ENCODE data around the gene CD274.

CD274 gene

GRCh38 chr9:5511476-5511875 is 61.1 kb downstream of the CD274 start:
- H3K27ac ChIP-seq, result peak overlapping the region; percentile 60 to 69
- DNase-seq, result no peak
- H3K4me3 ChIP-seq, result no peak overlapping the region
- H3K9me3 ChIP-seq, result no peaks in the 10 kb centered on the region
- intact Hi-C loops (cut with DNase I; ENCODE audit: low total_unique reads), result no loop called here
- no peaks in the 10 kb centered on the region for H3K27me3 ChIP-seq
- H3K36me3 ChIP-seq, result no peaks in the 10 kb centered on the region
- peaks cover 0 to 30% (median 12%) of the 10 kb centered on the region in 4 donors for H3K4me1 ChIP-seq
- TF ChIP-seq CTCF (IDR thresholded peaks at IDR 0.05), result no peak

GRCh38 chr9:5511935-5512580 is 61.7 kb downstream of the CD274 start:
- no peak for DNase-seq
- no peak overlapping the region for H3K4me3 ChIP-seq
- TF ChIP-seq CTCF (IDR thresholded peaks at IDR 0.05), result no peak
- peaks cover 0 to 30% (median 12%) of the 10 kb centered on the region in 4 donors for H3K4me1 ChIP-seq
- H3K27ac ChIP-seq, result no peak overlapping the region
- no peaks in the 10 kb centered on the region for H3K9me3 ChIP-seq
- H3K36me3 ChIP-seq, result no peaks in the 10 kb centered on the region
- no peaks in the 10 kb centered on the region for H3K27me3 ChIP-seq
- intact Hi-C loops (cut with DNase I; ENCODE audit: low total_unique reads), result no loop called here

GRCh38 chr9:5512658-5513452 is 62.5 kb downstream of the CD274 start:
- no peaks in the 10 kb centered on the region for H3K9me3 ChIP-seq
- no peak overlapping the region for H3K27ac ChIP-seq
- no peak for TF ChIP-seq CTCF (IDR thresholded peaks at IDR 0.05)
- no peaks in the 10 kb centered on the region for H3K36me3 ChIP-seq
- H3K4me3 ChIP-seq, result no peak overlapping the region
- peaks cover 0 to 34% (median 13%) of the 10 kb centered on the region in 4 donors for H3K4me1 ChIP-seq
- DNase-seq, result no peak
- intact Hi-C loops (cut with DNase I; ENCODE audit: low total_unique reads), result no loop called here
- H3K27me3 ChIP-seq, result no peaks in the 10 kb centered on the region

DNA sequence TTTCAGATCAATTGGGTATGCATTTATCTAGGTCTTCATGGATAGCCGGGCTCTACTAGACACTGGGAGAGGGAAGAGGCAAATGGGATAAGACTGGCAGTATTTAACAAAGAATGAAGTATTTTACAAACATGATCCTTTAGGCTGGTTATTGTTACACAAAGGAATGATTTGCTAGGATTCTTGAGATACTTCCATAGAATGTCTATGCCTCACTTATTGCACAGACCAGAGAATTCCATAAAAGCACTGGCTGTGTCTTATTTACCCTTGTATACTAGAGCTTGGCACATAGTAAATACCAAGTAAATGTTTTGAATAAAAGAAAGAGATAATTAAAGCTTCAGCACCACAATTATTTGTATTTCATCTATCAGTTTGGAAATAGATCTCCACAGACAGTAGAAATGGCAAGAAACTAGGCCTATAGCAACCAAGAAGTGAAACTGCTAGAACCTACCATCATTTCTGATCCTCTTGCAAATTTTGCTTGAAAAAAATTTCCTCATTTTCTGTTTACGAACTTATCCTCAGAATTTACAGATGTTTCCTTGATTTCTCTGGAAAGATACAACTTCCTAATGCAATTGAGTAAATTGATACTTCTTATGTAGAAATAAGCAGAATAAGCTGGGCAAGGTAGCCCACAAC is 63.7 kb downstream of the CD274 start:
- Histone ChIP-seq H3K27ac (no peak overlapping the region), H3K27me3 (no peaks in the 10 kb centered on the region), H3K4me3 (no peak overlapping the region), H3K9me3 (no peaks in the 10 kb centered on the region), H3K4me1 (peaks cover 0 to 45% (median 19%) of the 10 kb centered on the region in 4 donors), H3K36me3 (no peaks in the 10 kb centered on the region)
- TF ChIP-seq CTCF (IDR thresholded peaks at IDR 0.05), result no peak
- intact Hi-C loops (cut with DNase I; ENCODE audit: low total_unique reads), result no loop called here
- no peak for DNase-seq

- no peaks in the 10 kb centered on the region for H3K9me3 ChIP-seq
- peaks cover 0 to 39% (median 16%) of the 10 kb centered on the region in 4 donors for H3K4me1 ChIP-seq
- no peaks in the 10 kb centered on the region for H3K36me3 ChIP-seq
- no peak for DNase-seq
- H3K4me3 ChIP-seq, result no peak overlapping the region
- no peak for TF ChIP-seq CTCF (IDR thresholded peaks at IDR 0.05)
- no peaks in the 10 kb centered on the region for H3K27me3 ChIP-seq
- intact Hi-C loops (cut with DNase I; ENCODE audit: low total_unique reads), result no loop called here
- H3K27ac ChIP-seq, result no peak overlapping the region
These were observed 64.4 kb downstream of the CD274 start for GRCh38 chr9:5514617-5515260.
